HL-60 (cell line): ENCODE data around the gene ADAMTS2.

Experiments
- DNase-seq, 2 experiments: peaks; one replicate each; pipeline ENCODE4 v3.0.0-alpha.2; 2010 to 2020; ENCODE audit warnings: low read depth in 1 of 2, low spot score in 1 of 2
- H3K27ac ChIP-seq: fragments of 250-450 bp; sonication (Bioruptor Pico); replicated peaks from 2 replicates; pipeline ENCODE4 v1.5.1; 2020; ENCODE audit warnings: mild to moderate bottlenecking, moderate library complexity
- H3K27me3 ChIP-seq: fragments of 250-450 bp; sonication (Bioruptor Pico); 2 replicates; pipeline ENCODE4 v1.5.1; 2021; ENCODE audit warnings: mild to moderate bottlenecking, moderate library complexity; ENCODE audit not compliant: insufficient read depth, poor library complexity, severe bottlenecking
- H3K4me3 ChIP-seq: replicated peaks from 2 replicates; pipeline ENCODE4 v1.5.1; 2011; ENCODE audit warnings: mild to moderate bottlenecking, control low read depth, low read length; ENCODE audit not compliant: insufficient read depth
- CTCF ChIP-seq: IDR thresholded peaks from one replicate; pipeline ENCODE4 v1.5.1; 2011; ENCODE audit warnings: low read length, control low read depth, inconsistent platforms; ENCODE audit not compliant: insufficient read depth
- GABPA ChIP-seq: IDR thresholded peaks from 2 replicates; pipeline ENCODE4 v1.6.1; 2012; ENCODE audit warnings: low read depth
- POLR2AphosphoS5 ChIP-seq: IDR thresholded peaks from 2 replicates; pipeline ENCODE4 v1.6.1; 2012; ENCODE audit warnings: low read depth
- REST ChIP-seq: IDR thresholded peaks from 2 replicates; pipeline ENCODE4 v1.6.1; 2012; ENCODE audit warnings: low read depth; ENCODE audit not compliant: insufficient replicate concordance
- SPI1 ChIP-seq: IDR thresholded peaks from 2 replicates; pipeline ENCODE4 v1.6.1; 2012; ENCODE audit warnings: low read depth, mild to moderate bottlenecking, borderline replicate concordance

Gene ADAMTS2

GRCh38 chr5:179371681-179372680 is 26.7 kb upstream of the ADAMTS2 start:
- H3K27me3 ChIP-seq, result no peaks in the 10 kb centered on the region
- TF ChIP-seq GABPA (no peak), SPI1 (no peak), CTCF (no peak), REST (no peak), POLR2AphosphoS5 (no peak)
- no peak for DNase-seq
- H3K4me3 ChIP-seq, result no peak overlapping the region
- H3K27ac ChIP-seq, result no peak overlapping the region

- TF ChIP-seq REST, result no peak
- no peak for TF ChIP-seq POLR2AphosphoS5
- TF ChIP-seq GABPA, result no peak
- no peak for TF ChIP-seq CTCF
- no peak for TF ChIP-seq SPI1
- Histone ChIP-seq H3K27ac (no peak overlapping the region), H3K27me3 (no peaks in the 10 kb centered on the region), H3K4me3 (no peak overlapping the region)
- DNase-seq, result no peak
These were observed 25.9 kb upstream of the ADAMTS2 start for GRCh38 chr5:179371121-179371510.

GRCh38 chr5:179370490-179371120 is 25.3 kb upstream of the ADAMTS2 start:
- no peak for DNase-seq
- no peak overlapping the region for H3K4me3 ChIP-seq
- no peak for TF ChIP-seq CTCF
- TF ChIP-seq SPI1, result no peak
- no peak for TF ChIP-seq GABPA
- TF ChIP-seq REST, result no peak
- TF ChIP-seq POLR2AphosphoS5, result no peak
- no peak overlapping the region for H3K27ac ChIP-seq
- H3K27me3 ChIP-seq, result no peaks in the 10 kb centered on the region
